Gastrocnemius medialis (tissue), 4 donors: ENCODE measurements around the gene VPS37C.

Source experiments
- POLR2A ChIP-seq, 2 donors: fragments of 450-650 bp; IDR thresholded peaks; one replicate each; pipeline ENCODE4 v1.6.1; 2017; ENCODE audit warnings: antibody characterized with exemption in 2 of 2, mild to moderate bottlenecking in 2 of 2, moderate library complexity in 2 of 2
- TF ChIP-seq, protein P1 (sequence below), 5 experiments: fragments of 450-650 bp in 3 of 5; fragments of 200-600 bp in 2 of 5; sonication (generic) in 2 of 5; IDR thresholded peaks in 4 of 5; conservative IDR thresholded peaks in 1 of 5; 1 replicate in 4 of 5; 2 replicates in 1 of 5; pipeline ENCODE4 v1.5.1; 2016 to 2019; ENCODE audit warnings: antibody characterized with exemption in 5 of 5, mild to moderate bottlenecking in 3 of 5, moderate library complexity in 3 of 5

- no peak for TF ChIP-seq POLR2A (IDR thresholded peaks at IDR 0.05)
- TF ChIP-seq, protein P1, sequence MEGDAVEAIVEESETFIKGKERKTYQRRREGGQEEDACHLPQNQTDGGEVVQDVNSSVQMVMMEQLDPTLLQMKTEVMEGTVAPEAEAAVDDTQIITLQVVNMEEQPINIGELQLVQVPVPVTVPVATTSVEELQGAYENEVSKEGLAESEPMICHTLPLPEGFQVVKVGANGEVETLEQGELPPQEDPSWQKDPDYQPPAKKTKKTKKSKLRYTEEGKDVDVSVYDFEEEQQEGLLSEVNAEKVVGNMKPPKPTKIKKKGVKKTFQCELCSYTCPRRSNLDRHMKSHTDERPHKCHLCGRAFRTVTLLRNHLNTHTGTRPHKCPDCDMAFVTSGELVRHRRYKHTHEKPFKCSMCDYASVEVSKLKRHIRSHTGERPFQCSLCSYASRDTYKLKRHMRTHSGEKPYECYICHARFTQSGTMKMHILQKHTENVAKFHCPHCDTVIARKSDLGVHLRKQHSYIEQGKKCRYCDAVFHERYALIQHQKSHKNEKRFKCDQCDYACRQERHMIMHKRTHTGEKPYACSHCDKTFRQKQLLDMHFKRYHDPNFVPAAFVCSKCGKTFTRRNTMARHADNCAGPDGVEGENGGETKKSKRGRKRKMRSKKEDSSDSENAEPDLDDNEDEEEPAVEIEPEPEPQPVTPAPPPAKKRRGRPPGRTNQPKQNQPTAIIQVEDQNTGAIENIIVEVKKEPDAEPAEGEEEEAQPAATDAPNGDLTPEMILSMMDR (IDR thresholded peaks at IDR 0.05 in 4 of 5, conservative IDR thresholded peaks at IDR 0.05 in 1 of 5) = no peak
Observed at GRCh38 chr11:61154528-61154927, 6.7 kb downstream of the VPS37C start.
